Peyer's patch (tissue), 4 donors: Measurements from ENCODE around the gene LIPC.

Experiments used
- CTCF ChIP-seq, 6 experiments: fragments of 450-650 bp in 4 of 6; fragments of 200-600 bp in 2 of 6; sonication (generic) in 1 of 6; IDR thresholded peaks; one replicate each; pipeline ENCODE4 v1.5.1; 2017 to 2019; ENCODE audit warnings: antibody characterized with exemption in 6 of 6, mild to moderate bottlenecking in 3 of 6, moderate library complexity in 1 of 6
- POLR2A ChIP-seq, 2 donors: fragments of 450-650 bp; IDR thresholded peaks; one replicate each; pipeline ENCODE4 v1.5.1; 2017; ENCODE audit warnings: antibody characterized with exemption in 2 of 2, mild to moderate bottlenecking in 2 of 2, moderate library complexity in 2 of 2

- TF ChIP-seq CTCF (IDR thresholded peaks at IDR 0.05) (no peak), POLR2A (IDR thresholded peaks at IDR 0.05) (no peak)
These were observed 39.1 kb upstream of the LIPC start for GRCh38 chr15:58392611-58393161.
